Gastrocnemius medialis (tissue), 4 donors: ENCODE measurements around the gene IFNK. TPM values are rescaled to one million over a fixed set of nuclear protein-coding genes. Genes with fewer than 3 reads are reported as not detected.

Experiments
- ATAC-seq, 2 donors: fragments of 150-250 bp; one replicate each; pipeline ENCODE4 v1.9.1; 2016
- DNase-seq, 2 donors: peaks; one replicate each; pipeline ENCODE4 v3.0.0-alpha.2; 2019
- H3K27ac ChIP-seq, 4 donors: fragments of 200-600 bp; sonication (generic); 1 replicate in 1 of 4; 2 replicates in 3 of 4; pipeline ENCODE4 v1.5.1; 2016 to 2018; ENCODE audit warnings: mild to moderate bottlenecking in 2 of 4, moderate library complexity in 1 of 4
- H3K27me3 ChIP-seq, 3 donors: fragments of 200-600 bp; sonication (generic) in 2 of 3; 1 replicate in 1 of 3; 2 replicates in 2 of 3; pipeline versions ENCODE4 v1.5.1 to v1.6.0; 2016 to 2019; ENCODE audit warnings: mild to moderate bottlenecking in 1 of 3, moderate library complexity in 1 of 3
- H3K36me3 ChIP-seq, 2 donors: fragments of 200-600 bp; sonication (generic) in 1 of 2; one replicate each; pipeline ENCODE4 v1.5.1; 2017 to 2018
- H3K4me1 ChIP-seq, 2 donors: fragments of 200-600 bp; sonication (generic) in 1 of 2; one replicate each; pipeline ENCODE4 v1.5.1; 2016 to 2017; ENCODE audit warnings: mild to moderate bottlenecking in 2 of 2
- H3K4me3 ChIP-seq, 4 donors: fragments of 200-600 bp; sonication (generic) in 3 of 4; 1 replicate in 1 of 4; 2 replicates in 3 of 4; pipeline ENCODE4 v1.5.1; 2016 to 2019; ENCODE audit warnings: mild to moderate bottlenecking in 2 of 4
- H3K9me3 ChIP-seq, 3 donors: fragments of 200-600 bp; sonication (generic) in 2 of 3; 1 replicate in 1 of 3; 2 replicates in 2 of 3; pipeline ENCODE4 v1.5.1; 2016 to 2019
- POLR2A ChIP-seq, 2 donors: fragments of 450-650 bp; IDR thresholded peaks; one replicate each; pipeline ENCODE4 v1.6.1; 2017; ENCODE audit warnings: antibody characterized with exemption in 2 of 2, mild to moderate bottlenecking in 2 of 2, moderate library complexity in 2 of 2
- in situ Hi-C, 4 donors: fragments of 200-750 bp; cut with MboI; loops; one replicate each; pipeline versions ENCODE4 v1.15.0 to v1.8.0; 2017; ENCODE audit warnings: low sequenced_read_pairs in 4 of 4
- intact Hi-C: fragments of 100-400 bp; cut with DNase I; formaldehyde crosslinking; loops from one replicate; pipeline ENCODE4 v1.15.1; 2023; ENCODE audit warnings: low total_unique reads
- total RNA-seq, 4 donors: library from RNA; depleted of rRNA; stranded (reverse); fragments of >200 nt; gene quantifications; one replicate each; pipeline versions ENCODE4 v1.1.0 to v1.2.3, GENCODE V29; 2016
- TF ChIP-seq, protein P1 (sequence below), 5 experiments: fragments of 450-650 bp in 3 of 5; fragments of 200-600 bp in 2 of 5; sonication (generic) in 2 of 5; IDR thresholded peaks in 4 of 5; conservative IDR thresholded peaks in 1 of 5; 1 replicate in 4 of 5; 2 replicates in 1 of 5; pipeline ENCODE4 v1.5.1; 2016 to 2019; ENCODE audit warnings: antibody characterized with exemption in 5 of 5, mild to moderate bottlenecking in 3 of 5, moderate library complexity in 3 of 5

The IFNK gene
- total RNA-seq, 4 donors from 2014 or later, result not detected

DNA sequence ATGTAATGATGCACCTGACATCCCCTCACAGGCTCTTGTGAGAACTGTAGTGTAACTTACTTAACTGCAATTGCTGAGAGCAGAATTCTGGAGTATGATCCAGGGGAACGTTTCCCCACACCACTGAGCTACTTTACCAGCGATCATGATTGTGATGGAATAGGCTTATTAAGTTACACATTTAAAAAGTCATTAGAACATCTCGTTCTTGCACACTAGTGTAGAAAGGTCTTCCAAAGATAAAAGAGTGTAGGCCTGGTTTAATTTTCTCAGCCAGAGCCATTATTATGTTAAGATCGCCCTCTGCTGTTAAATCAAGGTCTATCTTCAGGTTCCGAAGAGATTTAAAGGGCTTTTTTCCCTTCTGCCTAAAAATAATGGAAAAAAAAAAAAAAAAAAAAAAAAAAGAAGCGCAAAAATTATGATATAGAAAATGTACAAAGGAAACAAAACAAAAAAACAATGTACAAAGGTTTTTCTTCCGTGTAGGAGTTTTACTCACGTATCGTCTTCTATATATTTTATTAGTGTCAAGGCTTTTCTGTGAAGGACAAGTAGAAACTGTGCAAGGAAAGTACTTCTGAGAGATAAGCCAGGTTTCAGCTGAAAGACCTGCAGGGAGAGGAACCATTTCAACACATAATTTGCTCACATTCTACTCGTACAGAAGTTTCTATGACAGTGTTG lies 24.1 kb downstream of the IFNK start:
- Histone ChIP-seq H3K27me3 (no peaks in the 10 kb centered on the region), H3K36me3 (peaks cover 0 to 32% of the 10 kb centered on the region in 2 donors), H3K9me3 (no peaks in the 10 kb centered on the region), H3K4me1 (peaks cover 14 to 24% of the 10 kb centered on the region in 2 donors), H3K4me3 (no peak overlapping the region), H3K27ac (peak overlapping the region; percentile 79 to 86 (median 84))
- TF ChIP-seq, protein P1, sequence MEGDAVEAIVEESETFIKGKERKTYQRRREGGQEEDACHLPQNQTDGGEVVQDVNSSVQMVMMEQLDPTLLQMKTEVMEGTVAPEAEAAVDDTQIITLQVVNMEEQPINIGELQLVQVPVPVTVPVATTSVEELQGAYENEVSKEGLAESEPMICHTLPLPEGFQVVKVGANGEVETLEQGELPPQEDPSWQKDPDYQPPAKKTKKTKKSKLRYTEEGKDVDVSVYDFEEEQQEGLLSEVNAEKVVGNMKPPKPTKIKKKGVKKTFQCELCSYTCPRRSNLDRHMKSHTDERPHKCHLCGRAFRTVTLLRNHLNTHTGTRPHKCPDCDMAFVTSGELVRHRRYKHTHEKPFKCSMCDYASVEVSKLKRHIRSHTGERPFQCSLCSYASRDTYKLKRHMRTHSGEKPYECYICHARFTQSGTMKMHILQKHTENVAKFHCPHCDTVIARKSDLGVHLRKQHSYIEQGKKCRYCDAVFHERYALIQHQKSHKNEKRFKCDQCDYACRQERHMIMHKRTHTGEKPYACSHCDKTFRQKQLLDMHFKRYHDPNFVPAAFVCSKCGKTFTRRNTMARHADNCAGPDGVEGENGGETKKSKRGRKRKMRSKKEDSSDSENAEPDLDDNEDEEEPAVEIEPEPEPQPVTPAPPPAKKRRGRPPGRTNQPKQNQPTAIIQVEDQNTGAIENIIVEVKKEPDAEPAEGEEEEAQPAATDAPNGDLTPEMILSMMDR (IDR thresholded peaks at IDR 0.05 in 4 of 5, conservative IDR thresholded peaks at IDR 0.05 in 1 of 5), result peak; percentile 38 to 58 (median 54)
- peak in 1 of 2 donors; percentile 59 for TF ChIP-seq POLR2A (IDR thresholded peaks at IDR 0.05)
- DNase-seq (peak; percentile 51 to 69), ATAC-seq (peak; percentile 95 to 96)
- in situ Hi-C loops, result loop anchor here in 3 of 4 donors (5.0 to 10.0 kb wide), 2 partner anchors 173 to 216 kb away; no protein-coding TSS in a partner anchor
- intact Hi-C loops, result loop anchor here (1.0 to 10.0 kb wide), 5 partner anchors 19 to 601 kb away; partner anchors contain the start of genes C9orf72, MOB3B and PLAA

DNA sequence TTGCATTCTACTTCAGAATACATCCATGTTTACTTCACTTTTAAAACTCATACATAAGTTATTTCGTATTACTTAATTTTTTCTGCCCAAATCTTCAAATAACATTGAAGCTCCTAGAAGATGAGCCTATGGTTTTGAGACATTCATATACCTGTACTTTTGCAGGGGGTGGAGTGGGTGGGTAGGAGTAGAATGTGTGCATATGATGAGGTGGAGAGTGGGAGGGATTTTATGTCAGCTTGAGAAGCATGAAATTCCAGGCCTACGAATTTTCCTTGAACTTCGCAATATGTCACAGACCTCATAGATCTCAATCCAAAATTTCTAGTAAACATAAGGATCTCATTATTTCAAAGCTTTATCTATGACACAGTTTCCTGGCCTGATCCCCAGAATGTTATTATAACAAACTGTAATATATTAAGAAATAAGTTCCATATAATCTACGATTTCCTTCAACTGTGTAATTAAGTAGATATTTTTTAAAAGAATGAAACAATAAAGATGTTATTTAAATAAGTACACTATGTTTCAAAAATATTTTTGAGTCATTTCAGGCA lies 25.2 kb downstream of the IFNK start:
- intact Hi-C loops (loop anchor here (2.0 to 10.0 kb wide), 3 partner anchors 24 to 602 kb away; partner anchors contain the start of genes C9orf72 and PLAA), in situ Hi-C loops (loop anchor here in 3 of 4 donors (5.0 to 10.0 kb wide), 2 partner anchors 174 to 217 kb away; no protein-coding TSS in a partner anchor)
- H3K27ac ChIP-seq, result no peak overlapping the region
- no peak for TF ChIP-seq POLR2A (IDR thresholded peaks at IDR 0.05)
- TF ChIP-seq, protein P1 (IDR thresholded peaks at IDR 0.05 in 4 of 5, conservative IDR thresholded peaks at IDR 0.05 in 1 of 5), result no peak
- no peak for ATAC-seq
- no peak for DNase-seq
- no peaks in the 10 kb centered on the region for H3K27me3 ChIP-seq
- H3K9me3 ChIP-seq, result no peaks in the 10 kb centered on the region
- peaks cover 0 to 42% of the 10 kb centered on the region in 2 donors for H3K36me3 ChIP-seq
- peaks cover 12 to 21% of the 10 kb centered on the region in 2 donors for H3K4me1 ChIP-seq
- H3K4me3 ChIP-seq, result no peak overlapping the region

DNA sequence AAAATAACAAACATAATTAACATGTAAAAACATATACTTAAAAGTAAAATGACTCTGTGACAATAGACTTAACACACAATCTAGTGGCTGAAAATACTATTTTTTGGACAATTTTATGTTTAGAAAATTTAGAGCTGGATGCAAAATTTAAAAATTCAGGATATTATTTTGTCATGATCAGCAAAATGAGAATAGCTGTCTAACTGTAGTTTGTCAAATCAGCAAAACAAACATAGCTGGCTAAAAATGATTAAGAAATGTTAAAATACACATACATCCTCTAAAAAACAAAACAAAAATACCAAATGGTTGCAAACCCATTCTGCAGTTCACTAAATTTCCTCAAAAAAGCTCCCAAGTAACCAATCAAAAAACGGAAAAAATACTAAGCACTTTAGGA lies 30.6 kb downstream of the IFNK start:
- no peak for ATAC-seq
- Histone ChIP-seq H3K4me3 (no peak overlapping the region), H3K4me1 (no peaks in the 10 kb centered on the region), H3K36me3 (peaks cover 6 to 85% of the 10 kb centered on the region in 2 donors), H3K27ac (no peak overlapping the region), H3K27me3 (no peaks in the 10 kb centered on the region), H3K9me3 (no peaks in the 10 kb centered on the region)
- in situ Hi-C loops, result loop anchor here in 2 of 4 donors (25.0 kb wide), 3 partner anchors 92 to 617 kb away; partner anchors contain the start of gene PLAA (in 1 of the 2)
- intact Hi-C loops, result no loop called here
- no peak for DNase-seq
- TF ChIP-seq, protein P1 (IDR thresholded peaks at IDR 0.05 in 4 of 5, conservative IDR thresholded peaks at IDR 0.05 in 1 of 5), result no peak
- no peak for TF ChIP-seq POLR2A (IDR thresholded peaks at IDR 0.05)

DNA sequence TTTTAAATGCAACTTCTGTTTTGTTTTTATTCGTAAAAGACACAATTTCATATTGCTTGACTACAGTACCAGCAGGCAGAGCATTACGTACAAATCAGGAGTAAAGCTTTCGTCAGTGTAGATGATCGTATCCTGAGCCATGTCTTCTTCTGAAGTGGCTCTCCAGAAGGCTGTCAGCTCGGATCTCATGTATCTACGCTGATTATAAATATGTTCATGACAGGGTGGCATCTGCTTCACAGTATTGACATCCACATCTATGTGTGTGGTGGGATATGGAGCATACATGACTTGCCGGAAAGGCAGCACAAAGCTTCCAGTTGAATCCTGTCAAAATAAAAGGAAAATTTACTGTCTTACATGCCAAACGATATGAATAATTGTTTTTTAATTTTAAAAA lies 32.4 kb downstream of the IFNK start:
- ATAC-seq (no peak), DNase-seq (no peak)
- no peak for TF ChIP-seq POLR2A (IDR thresholded peaks at IDR 0.05)
- TF ChIP-seq, protein P1 (IDR thresholded peaks at IDR 0.05 in 4 of 5, conservative IDR thresholded peaks at IDR 0.05 in 1 of 5), result no peak
- no peaks in the 10 kb centered on the region for H3K4me1 ChIP-seq
- in situ Hi-C loops (loop anchor here in 2 of 4 donors (25.0 kb wide), 3 partner anchors 94 to 619 kb away; partner anchors contain the start of gene PLAA (in 1 of the 2)), intact Hi-C loops (no loop called here)
- no peaks in the 10 kb centered on the region for H3K27me3 ChIP-seq
- no peak overlapping the region for H3K27ac ChIP-seq
- no peak overlapping the region for H3K4me3 ChIP-seq
- H3K36me3 ChIP-seq, result peaks cover 6 to 92% of the 10 kb centered on the region in 2 donors
- H3K9me3 ChIP-seq, result no peaks in the 10 kb centered on the region
